IPS-NIHi7 (cell line): Measurements from ENCODE around the gene SPPL2B.

ENCODE experiments used
- DNase-seq: peaks from one replicate; pipeline ENCODE4 v3.0.0; 2012; ENCODE audit warnings: mixed read lengths; ENCODE audit errors: extremely low spot score

The SPPL2B gene

DNA sequence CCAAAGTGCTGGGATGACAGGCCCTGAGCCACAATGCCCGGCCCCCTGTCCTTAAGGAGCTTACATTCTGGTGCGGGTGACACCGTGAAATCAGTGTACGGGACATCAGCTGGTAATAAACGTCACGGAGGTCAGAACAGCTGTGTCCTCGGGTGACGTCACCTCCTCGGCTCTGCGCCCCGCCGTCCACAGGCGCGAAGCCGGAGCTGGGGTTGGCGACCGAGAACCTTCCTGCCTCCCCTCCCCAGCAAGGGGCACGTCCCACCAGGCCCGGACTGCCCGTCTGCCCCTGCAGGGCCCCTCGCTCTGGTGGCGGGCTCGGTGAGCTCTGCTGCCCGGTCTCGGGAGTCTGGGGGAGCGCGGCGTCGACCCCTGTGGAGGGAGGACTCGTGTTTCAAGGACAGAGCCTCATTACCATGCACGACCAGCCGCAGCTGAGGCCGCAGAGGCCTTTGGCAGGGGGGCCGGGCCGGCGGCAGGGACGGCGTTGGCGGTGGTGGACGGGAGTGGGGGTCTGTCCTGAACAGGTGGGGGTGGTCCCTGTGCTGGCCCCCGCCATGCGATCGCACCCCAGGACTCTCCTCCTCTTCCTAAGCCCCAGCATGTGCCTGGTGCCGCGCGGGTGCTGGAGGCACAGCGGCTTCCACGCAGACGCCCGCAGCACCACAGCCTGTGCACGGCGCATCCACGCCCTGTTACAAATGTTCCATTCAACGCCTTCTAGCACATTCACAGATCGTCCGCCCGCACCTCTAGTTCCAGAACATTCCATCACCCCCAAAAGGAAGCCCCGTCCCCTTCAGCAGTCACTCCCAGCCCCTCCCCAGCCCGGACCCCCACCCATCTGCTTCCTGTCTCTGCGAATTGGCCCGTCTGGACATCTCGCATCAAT, 25.9 kb upstream of the SPPL2B start:
- peak; percentile 54 for DNase-seq

DNA sequence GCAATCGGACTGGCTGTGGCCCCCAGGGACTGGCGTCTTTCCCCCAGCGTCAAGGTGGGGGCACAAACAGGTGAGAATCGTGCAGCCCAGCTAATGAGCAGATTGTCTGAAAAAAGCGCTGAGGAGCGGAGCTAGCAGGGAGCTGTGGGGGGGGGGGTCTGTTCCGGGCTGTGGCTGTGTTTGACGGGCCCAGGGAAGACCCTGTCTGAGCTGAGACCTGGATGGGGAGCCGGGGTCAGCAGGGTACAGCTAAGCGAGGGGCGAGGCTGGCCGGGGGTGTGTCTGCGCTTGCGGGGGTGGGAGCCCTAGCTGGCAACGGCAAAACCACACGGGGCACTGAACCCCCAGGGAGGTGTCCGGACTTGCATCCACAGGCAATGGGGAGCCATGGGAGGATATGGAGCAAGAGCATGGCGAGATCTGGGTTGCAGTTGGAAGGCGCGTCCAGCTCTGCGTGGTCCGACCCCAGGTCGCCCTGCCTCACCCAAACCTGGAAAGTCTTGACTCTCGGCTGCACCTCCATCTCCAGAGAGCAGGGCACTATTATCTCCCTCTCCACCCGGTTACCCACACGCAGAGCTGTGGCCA, 25.2 kb upstream of the SPPL2B start:
- no peak for DNase-seq

- no peak for DNase-seq
These were observed 22.8 kb upstream of the SPPL2B start for GRCh38 chr19:2305452-2306280.

- DNase-seq: no peak
These were observed 22.1 kb upstream of the SPPL2B start for GRCh38 chr19:2306281-2306806.

GRCh38 chr19:2306971-2307370, 21.5 kb upstream of the SPPL2B start:
- DNase-seq: no peak

- DNase-seq: no peak
These were observed 20.9 kb upstream of the SPPL2B start for GRCh38 chr19:2307518-2308012.

DNA sequence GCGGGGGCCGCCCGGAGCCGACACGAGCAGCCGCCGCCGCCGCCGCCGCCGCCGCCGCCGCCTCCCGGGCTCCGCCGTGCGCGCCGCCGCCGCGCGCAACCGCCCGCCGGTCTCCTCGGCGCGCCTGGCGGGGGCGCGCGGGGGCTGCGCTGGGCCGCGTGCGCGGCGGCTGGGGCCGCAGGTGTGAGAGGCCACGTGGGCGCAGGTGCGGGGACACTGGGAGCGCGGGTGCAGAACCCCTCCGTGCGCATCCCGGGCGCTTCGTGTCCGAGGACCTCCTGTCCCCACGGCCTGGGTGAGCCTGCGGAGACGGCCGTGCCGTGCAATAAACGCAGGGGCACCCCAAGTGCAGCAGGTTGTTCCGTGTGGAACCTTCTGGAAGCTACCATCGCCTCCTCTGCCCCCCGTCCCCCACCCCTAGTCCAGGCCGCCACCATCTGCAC, 20.3 kb upstream of the SPPL2B start, which contains the start of gene LINGO3:
LINGO3 (minus strand) TSS at position 41 of the 443 bp plus-strand sequence. CDS start 16,378 bp downstream, outside the sequence.
- peak; percentile 40 for DNase-seq

GRCh38 chr19:2309734-2310362, 18.6 kb upstream of the SPPL2B start:
- DNase-seq: no peak

GRCh38 chr19:2311093-2311492, 17.4 kb upstream of the SPPL2B start:
- no peak for DNase-seq

- peak; percentile 59 for DNase-seq
These were observed 15.5 kb upstream of the SPPL2B start for GRCh38 chr19:2312820-2313501.

- no peak for DNase-seq
These were observed 13.2 kb upstream of the SPPL2B start for GRCh38 chr19:2315121-2315817.

GRCh38 chr19:2315818-2316353, 12.6 kb upstream of the SPPL2B start:
- DNase-seq: peak; percentile 79

- DNase-seq: no peak
These were observed 11.2 kb upstream of the SPPL2B start for GRCh38 chr19:2317300-2317699.

DNA sequence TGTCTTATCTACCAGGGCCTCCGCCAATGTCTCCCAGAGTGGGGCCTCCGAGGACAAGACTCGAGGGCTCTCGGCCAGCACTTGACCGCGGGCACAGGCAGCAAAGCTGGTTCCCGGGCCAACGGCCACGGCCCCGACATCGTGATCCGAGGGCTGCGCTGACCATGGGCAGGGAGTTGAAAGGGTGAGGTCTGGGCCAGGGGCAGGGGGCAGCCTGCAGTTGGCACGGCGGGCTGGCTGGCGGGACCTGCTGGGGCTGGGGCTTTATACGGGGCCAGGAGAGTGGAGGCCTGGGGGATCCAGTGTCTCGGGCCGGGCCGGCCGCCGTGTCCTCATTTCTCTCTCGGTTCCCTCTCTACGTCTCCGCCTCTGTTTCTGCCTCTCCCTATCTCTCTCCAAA, 10.7 kb upstream of the SPPL2B start:
- no peak for DNase-seq

DNA sequence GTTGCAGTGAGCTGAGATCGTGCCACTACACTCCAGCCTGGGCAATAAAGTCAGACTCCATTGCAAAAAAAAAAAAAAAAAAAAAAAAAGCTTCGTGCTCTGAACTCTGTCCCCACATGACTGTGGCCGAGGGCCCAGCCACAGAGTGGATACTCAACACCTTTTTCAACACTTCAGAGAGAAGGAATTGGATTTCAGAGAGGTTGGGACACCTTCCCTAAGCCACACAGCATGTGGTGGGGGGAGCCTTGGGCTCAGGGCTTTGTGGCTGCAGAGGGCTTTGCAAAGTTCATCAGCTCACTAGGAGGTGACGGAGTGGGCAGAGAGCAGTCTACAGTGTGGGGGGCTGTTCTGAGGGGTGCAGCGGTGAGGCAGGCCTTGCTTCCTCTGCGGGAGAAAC, 9.6 kb upstream of the SPPL2B start:
- no peak for DNase-seq

DNA sequence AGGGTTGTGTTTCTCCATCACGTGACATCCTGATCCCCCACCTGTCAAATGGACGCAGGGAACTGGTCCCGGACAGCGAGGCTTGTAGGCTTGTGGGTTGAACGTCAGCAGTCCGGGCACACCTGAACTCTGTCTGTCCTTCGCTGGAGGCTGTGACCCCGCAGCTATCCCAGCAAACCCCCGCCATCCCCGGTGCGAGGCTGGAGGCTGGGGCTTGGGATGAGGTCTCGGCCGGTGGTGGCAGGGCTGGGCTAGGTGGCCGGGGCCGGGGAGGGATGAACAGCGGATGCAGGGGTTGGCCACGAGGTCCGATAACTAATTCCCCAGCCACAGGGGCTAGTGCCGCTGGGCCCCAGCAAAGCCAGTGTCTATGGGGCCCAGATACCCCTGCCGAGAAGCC, 8.9 kb upstream of the SPPL2B start:
- no peak for DNase-seq

DNA sequence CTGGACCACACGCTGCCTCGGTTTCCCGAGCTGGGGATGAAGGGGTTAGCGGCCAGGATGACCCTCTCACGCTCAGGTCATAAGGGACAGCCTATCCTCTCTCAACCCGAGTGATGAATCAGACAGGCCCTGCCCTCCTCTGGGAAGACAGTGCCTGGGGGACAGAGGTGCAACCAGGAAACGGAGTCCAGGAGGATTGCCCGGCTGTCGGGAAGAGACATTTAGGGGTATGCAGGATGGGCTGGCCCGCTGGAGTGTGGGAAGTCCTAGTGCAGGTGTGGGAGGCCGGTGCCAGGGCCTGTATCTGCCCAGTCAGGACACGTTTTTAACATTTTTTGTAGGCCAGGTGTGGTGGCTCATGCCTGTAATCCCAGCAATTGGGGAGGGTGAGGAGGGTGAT, 8.4 kb upstream of the SPPL2B start:
- DNase-seq: no peak

- no peak for DNase-seq
These were observed 7.5 kb upstream of the SPPL2B start for GRCh38 chr19:2320939-2321338.

- DNase-seq: no peak
These were observed 6.8 kb upstream of the SPPL2B start for GRCh38 chr19:2321565-2322283.
